NOMO-1 (cell line): ENCODE results near the gene TYSND1.
"Not testable (repeated sequence)": the region's sequence is repeated elsewhere in the genome, so short reads cannot be mapped to it uniquely, and the experiment has no call there.

ENCODE experiments used
- DNase-seq, 2 experiments: peaks; one replicate each; lab custom pipeline; 2025; ENCODE audit not compliant: unreplicated experiment in 2 of 2; lab: John Stamatoyannopoulos, UW

The TYSND1 gene

GRCh38 chr10:70146489-70147258, at the start of gene TYSND1:
Gene TYSND1 (minus strand): TSS chr10:70146700. CDS start chr10:70146586, 114 bp downstream.
- DNase-seq, result peak; percentile 96 to 97

- DNase-seq, result no peak
Observed at GRCh38 chr10:70193391-70193844, 46.9 kb upstream of the TYSND1 start.

- DNase-seq, result no peak
Observed at GRCh38 chr10:70192326-70192968, 45.9 kb upstream of the TYSND1 start.

- peak in 1 of 2 experiments; percentile 44 for DNase-seq
Observed at GRCh38 chr10:70191972-70192305, 45.4 kb upstream of the TYSND1 start.

- no peak for DNase-seq
Observed at GRCh38 chr10:70191161-70191971, 44.9 kb upstream of the TYSND1 start.

- no peak for DNase-seq
Observed at GRCh38 chr10:70190581-70190980, 44.1 kb upstream of the TYSND1 start.

GRCh38 chr10:70190102-70190501, 43.6 kb upstream of the TYSND1 start:
- no peak for DNase-seq

GRCh38 chr10:70188768-70189167, 42.3 kb upstream of the TYSND1 start:
- peak in 1 of 2 experiments; percentile 20 for DNase-seq

- DNase-seq, result no peak
Observed at GRCh38 chr10:70186571-70186970, 40.1 kb upstream of the TYSND1 start.

GRCh38 chr10:70186090-70186489, 39.6 kb upstream of the TYSND1 start:
- DNase-seq, result no peak

- no peak for DNase-seq
Observed at GRCh38 chr10:70183304-70183703, 36.8 kb upstream of the TYSND1 start.

- DNase-seq, result not testable (repeated sequence)
Observed at GRCh38 chr10:70179209-70179608, 32.7 kb upstream of the TYSND1 start.

GRCh38 chr10:70178139-70178725, 31.7 kb upstream of the TYSND1 start:
- no peak for DNase-seq

- no peak for DNase-seq
Observed at GRCh38 chr10:70176441-70176840, 29.9 kb upstream of the TYSND1 start.

GRCh38 chr10:70175516-70175915, 29.0 kb upstream of the TYSND1 start:
- no peak for DNase-seq

GRCh38 chr10:70174058-70174741, 27.7 kb upstream of the TYSND1 start:
- peak; percentile 30 to 61 for DNase-seq

- DNase-seq, result peak in 1 of 2 experiments; percentile 7
Observed at GRCh38 chr10:70169649-70170364, 23.3 kb upstream of the TYSND1 start.

GRCh38 chr10:70169011-70169410, 22.5 kb upstream of the TYSND1 start:
- peak in 1 of 2 experiments; percentile 1 for DNase-seq

GRCh38 chr10:70167246-70167645, 20.7 kb upstream of the TYSND1 start:
- DNase-seq, result no peak

- DNase-seq, result no peak
Observed at GRCh38 chr10:70166394-70166793, 19.9 kb upstream of the TYSND1 start.
